K562 (cell line): ENCODE data around the gene MED19. TPM values are rescaled to one million over a fixed set of nuclear protein-coding genes. Genes with fewer than 3 reads are reported as not detected.

Experiments used
- AFF4 ChIP-seq: sonication (generic); formaldehyde crosslinking; IDR thresholded peaks from 2 replicates; pipeline ENCODE4 v1.8.0; 2023; ENCODE audit warnings: mild to moderate bottlenecking, missing genetic modification reagents
- FOXM1 ChIP-seq, 2 experiments: fragments of 450-650 bp in 1 of 2; sonication (generic) in 1 of 2; formaldehyde crosslinking in 1 of 2; IDR thresholded peaks; 2 replicates each; pipeline versions ENCODE4 v1.6.1 to v1.9.0; 2017 to 2022; ENCODE audit warnings: low read depth in 2 of 2, mild to moderate bottlenecking in 2 of 2, missing genetic modification reagents in 1 of 2, moderate library complexity in 1 of 2
- HLTF ChIP-seq: fragments of 450-650 bp; IDR thresholded peaks from 2 replicates; pipeline ENCODE4 v1.6.1; 2016
- POLR2AphosphoS5 ChIP-seq: IDR thresholded peaks from 2 replicates; pipeline ENCODE4 v1.6.1; 2011; ENCODE audit warnings: mild to moderate bottlenecking, low read depth, low read length, moderate library complexity; ENCODE audit not compliant: control insufficient read depth, insufficient read depth
- RFX5 ChIP-seq: IDR thresholded peaks from 2 replicates; pipeline ENCODE4 v1.6.1; 2011; ENCODE audit warnings: low read depth, mild to moderate bottlenecking, improper control_type of control experiment, low read length
- SMARCA4 ChIP-seq: fragments of 450-650 bp; IDR thresholded peaks from 2 replicates; pipeline ENCODE4 v1.6.1; 2016
- UBTF ChIP-seq, 2 experiments: IDR thresholded peaks; 2 replicates each; pipeline ENCODE4 v1.6.1; 2012; ENCODE audit warnings: improper control_type of control experiment in 2 of 2, low read depth in 2 of 2, low read length in 2 of 2, borderline replicate concordance in 1 of 2
- ZC3H8 ChIP-seq: fragments of 450-650 bp; IDR thresholded peaks from 2 replicates; pipeline ENCODE4 v1.6.1; 2017
- ZFX ChIP-seq: sonication (generic); formaldehyde crosslinking; IDR thresholded peaks from 2 replicates; pipeline ENCODE4 v1.8.0; 2022; ENCODE audit warnings: mild to moderate bottlenecking, missing genetic modification reagents, moderate library complexity
- ZNF318 ChIP-seq, 2 experiments: fragments of 450-650 bp; IDR thresholded peaks; 2 replicates each; pipeline ENCODE4 v1.6.1; 2016; ENCODE audit warnings: mild to moderate bottlenecking in 2 of 2, borderline replicate concordance in 1 of 2, low read depth in 1 of 2, moderate library complexity in 1 of 2
- polyA plus RNA-seq, 8 experiments: library from polyadenylated mRNA; depleted of rRNA in 4 of 8; stranded (reverse) in 5 of 8; unstranded in 3 of 8; fragments of >200 nt; fragmentation: Nextera tagmentation in 2 of 8; fragmentation: Illumina TruSeq in 1 of 8; extraction: Ambion mirVana in 2 of 8; extraction: Trizol in 1 of 8; gene quantifications; 2 replicates each; pipeline versions ENCODE4 v1.2.1 to v1.2.3, GENCODE V29; 2011 to 2014; ENCODE audit warnings: inconsistent platforms in 1 of 8, missing spikeins in 1 of 8
- total RNA-seq, 7 experiments: library from RNA; depleted of rRNA in 6 of 7; stranded (reverse); fragments of >200 nt in 6 of 7; fragmentation: Illumina TruSeq in 2 of 7; extraction: Trizol in 2 of 7; gene quantifications; 2 replicates each; pipeline versions ENCODE4 v1.2.1 to v1.2.3, GENCODE V29; 2011 to 2021; ENCODE audit warnings: low replicate concordance in 1 of 7
- TF ChIP-seq, protein P1 (sequence below), 2 experiments: IDR thresholded peaks; 2 replicates each; pipeline ENCODE4 v1.6.1; 2011; ENCODE audit warnings: borderline replicate concordance in 1 of 2, control low read depth in 1 of 2, low read depth in 1 of 2, low read length in 1 of 2, mild to moderate bottlenecking in 1 of 2, mixed read lengths in 1 of 2, moderate library complexity in 1 of 2; ENCODE audit not compliant: insufficient read depth in 1 of 2, insufficient read length in 1 of 2, poor library complexity in 1 of 2, severe bottlenecking in 1 of 2; ENCODE audit errors: extremely low read depth in 1 of 2

Gene MED19
- total and polyA plus RNA-seq, 9 of the 15 experiments (the other 6 are each of a cell fraction or from before 2014, with no cell fraction given): 7.3 to 23.5 (median 15.0) TPM

DNA sequence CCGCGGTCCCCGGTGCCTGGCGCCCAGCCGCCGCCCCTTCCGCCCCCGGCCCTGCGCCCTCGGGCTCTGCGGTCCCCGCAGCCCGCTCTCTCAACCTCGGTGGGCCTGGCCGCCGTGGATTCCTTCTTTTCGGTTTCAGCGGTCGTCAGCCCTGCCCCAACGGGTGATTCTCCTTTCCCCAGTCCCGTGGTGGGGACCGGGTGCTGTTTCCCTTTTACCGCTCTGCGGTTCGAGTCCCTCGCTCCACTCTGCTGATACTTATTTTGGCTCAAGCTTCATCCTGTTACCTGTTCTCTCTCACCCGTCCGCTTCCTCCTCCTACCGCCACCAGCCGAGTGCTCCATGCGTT is 43.6 kb downstream of the MED19 start (continued):
- TF ChIP-seq AFF4 (peak; percentile 69; the same call in 1 of the 2 replicates), UBTF (IDR thresholded peaks at IDR 0.05; ENCODE audit: borderline replicate concordance in 1 of 2, low read depth in 2 of 2, low read length in 2 of 2) (no peak), HLTF (no peak), RFX5 (no peak), ZNF318 (IDR thresholded peaks at IDR 0.05; ENCODE audit: borderline replicate concordance in 1 of 2, low read depth in 1 of 2) (no peak), ZFX (CRISPR knock-in tag) (0 out of 2 replicates have a peak, but pooled peaks have one; percentile 64), ZC3H8 (no peak), SMARCA4 (0 out of 2 replicates have a peak, but pooled peaks have one; percentile 23), POLR2AphosphoS5 (no peak), FOXM1 (IDR thresholded peaks at IDR 0.05; ENCODE audit: low read depth) (no peak), FOXM1 (CRISPR knock-in tag; IDR thresholded peaks at IDR 0.05; ENCODE audit: low read depth) (no peak)
- TF ChIP-seq, protein P1, sequence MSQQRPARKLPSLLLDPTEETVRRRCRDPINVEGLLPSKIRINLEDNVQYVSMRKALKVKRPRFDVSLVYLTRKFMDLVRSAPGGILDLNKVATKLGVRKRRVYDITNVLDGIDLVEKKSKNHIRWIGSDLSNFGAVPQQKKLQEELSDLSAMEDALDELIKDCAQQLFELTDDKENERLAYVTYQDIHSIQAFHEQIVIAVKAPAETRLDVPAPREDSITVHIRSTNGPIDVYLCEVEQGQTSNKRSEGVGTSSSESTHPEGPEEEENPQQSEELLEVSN (IDR thresholded peaks at IDR 0.05; ENCODE audit: borderline replicate concordance in 1 of 2, extremely low read depth in 1 of 2, insufficient read depth in 1 of 2, insufficient read length in 1 of 2, low read depth in 1 of 2, low read length in 1 of 2, poor library complexity in 1 of 2, severe bottlenecking in 1 of 2): no peak
